ENCODE data around the gene GLTPD2.

The GLTPD2 gene

GRCh38 chr17:4789951-4790704 is 1.4 kb downstream of the GLTPD2 start:
- Histone ChIP-seq H3K27ac (ENCODE audit: insufficient read depth in 1 of 2, low read depth in 1 of 2, low read length in 2 of 2, poor library complexity in 1 of 2, severe bottlenecking in 2 of 2) (peak overlapping the region in 1 of 2 experiments; percentile 38), H3K27me3 (replicated peaks in 2 of 5; ENCODE audit: control insufficient read depth in 4 of 5, insufficient read depth in 5 of 5, low read length in 4 of 5) (peaks cover 0 to 50% (median 28%) of the 10 kb centered on the region in 5 experiments), H3K9me3 (ENCODE audit: control extremely low read depth in 1 of 5, control insufficient read depth in 4 of 5, insufficient read depth in 2 of 5, low read depth in 1 of 5, low read length in 4 of 5) (no peaks in the 10 kb centered on the region), H3K36me3 (ENCODE audit: control insufficient read depth in 4 of 4, insufficient read depth in 4 of 4, low read length in 3 of 4) (no peaks in the 10 kb centered on the region), H3K4me1 (ENCODE audit: control extremely low read depth in 1 of 4, control insufficient read depth in 4 of 4, insufficient read depth in 4 of 4, low read length in 3 of 4) (peaks cover 0 to 37% (median 29%) of the 10 kb centered on the region in 4 experiments), H3K4me3 (ENCODE audit: control insufficient read depth in 1 of 7, extremely low read depth in 1 of 7, insufficient read depth in 4 of 7, low read depth in 2 of 7, low read length in 6 of 7) (peak overlapping the region; percentile 33 to 80 (median 63))
- WGBS (ENCODE audit: insufficient coverage): under 1% methylated on average over 79 of the region's 91 CpGs
- ChIA-PET CTCF (interaction anchor here (0.8 to 5.9 kb wide), 26 partner anchors 8 to 150 kb away, joined by 3 to 40 read pairs (median 4); partner anchors contain the start of genes C17orf107, MED11, PLD2 and RNF167), POLR2A (interaction anchor here (0.6 to 2.2 kb wide), 4 partner anchors 9 to 80 kb away, joined by 3 to 6 read pairs (median 4); partner anchors contain the start of genes ARRB2 and PLD2)
- DNase-seq: peak; percentile 80 to 83 (median 81)

GRCh38 chr17:4790705-4791088 is 1.9 kb downstream of the GLTPD2 start:
- WGBS (ENCODE audit: insufficient coverage): 68% methylated on average over 3 of the region's 7 CpGs
- H3K27me3 ChIP-seq (replicated peaks in 2 of 5; ENCODE audit: control insufficient read depth in 4 of 5, insufficient read depth in 5 of 5, low read length in 4 of 5): peaks cover 0 to 45% (median 25%) of the 10 kb centered on the region in 5 experiments
- ChIA-PET POLR2A (interaction anchor here (1.3 to 2.2 kb wide), 2 partner anchors 16 to 81 kb away, joined by 3 to 6 read pairs; partner anchors contain the start of genes ARRB2 and PLD2), CTCF (interaction anchor here (0.8 to 5.9 kb wide), 18 partner anchors 9 to 109 kb away, joined by 3 to 40 read pairs (median 4); partner anchors contain the start of genes C17orf107, MED11 and PLD2)
- H3K4me1 ChIP-seq (ENCODE audit: control extremely low read depth in 1 of 4, control insufficient read depth in 4 of 4, insufficient read depth in 4 of 4, low read length in 3 of 4): peaks cover 0 to 31% (median 25%) of the 10 kb centered on the region in 4 experiments
- DNase-seq: no peak
- no peaks in the 10 kb centered on the region for H3K36me3 ChIP-seq (ENCODE audit: control insufficient read depth in 4 of 4, insufficient read depth in 4 of 4, low read length in 3 of 4)
- peak overlapping the region in 6 of 7 experiments; percentile 33 to 80 (median 68) for H3K4me3 ChIP-seq (ENCODE audit: control insufficient read depth in 1 of 7, extremely low read depth in 1 of 7, insufficient read depth in 4 of 7, low read depth in 2 of 7, low read length in 6 of 7)
- peak overlapping the region in 1 of 2 experiments; percentile 38 for H3K27ac ChIP-seq (ENCODE audit: insufficient read depth in 1 of 2, low read depth in 1 of 2, low read length in 2 of 2, poor library complexity in 1 of 2, severe bottlenecking in 2 of 2)
- H3K9me3 ChIP-seq (ENCODE audit: control extremely low read depth in 1 of 5, control insufficient read depth in 4 of 5, insufficient read depth in 2 of 5, low read depth in 1 of 5, low read length in 4 of 5): no peaks in the 10 kb centered on the region

GRCh38 chr17:4795168-4795567 is 6.4 kb downstream of the GLTPD2 start:
- H3K4me3 ChIP-seq (ENCODE audit: control insufficient read depth in 1 of 7, extremely low read depth in 1 of 7, insufficient read depth in 4 of 7, low read depth in 2 of 7, low read length in 6 of 7): no peak overlapping the region
- peaks cover 0 to 5% (median 3%) of the 10 kb centered on the region in 5 experiments for H3K27me3 ChIP-seq (replicated peaks in 2 of 5; ENCODE audit: control insufficient read depth in 4 of 5, insufficient read depth in 5 of 5, low read length in 4 of 5)
- H3K9me3 ChIP-seq (ENCODE audit: control extremely low read depth in 1 of 5, control insufficient read depth in 4 of 5, insufficient read depth in 2 of 5, low read depth in 1 of 5, low read length in 4 of 5): no peaks in the 10 kb centered on the region
- no CpG with 5 or more reads among the region's 1 CpG for WGBS (ENCODE audit: insufficient coverage)
- CTCF ChIA-PET: no interaction called here
- peaks cover 2 to 18% (median 11%) of the 10 kb centered on the region in 4 experiments for H3K4me1 ChIP-seq (ENCODE audit: control extremely low read depth in 1 of 4, control insufficient read depth in 4 of 4, insufficient read depth in 4 of 4, low read length in 3 of 4)
- POLR2A ChIA-PET: no interaction called here
- H3K27ac ChIP-seq (ENCODE audit: insufficient read depth in 1 of 2, low read depth in 1 of 2, low read length in 2 of 2, poor library complexity in 1 of 2, severe bottlenecking in 2 of 2): no peak overlapping the region
- peaks cover 2 to 21% (median 17%) of the 10 kb centered on the region in 4 experiments for H3K36me3 ChIP-seq (ENCODE audit: control insufficient read depth in 4 of 4, insufficient read depth in 4 of 4, low read length in 3 of 4)
- no peak for DNase-seq

GRCh38 chr17:4796552-4796920 is 7.8 kb downstream of the GLTPD2 start:
- no CpG with 5 or more reads among the region's 7 CpGs for WGBS (ENCODE audit: insufficient coverage)
- H3K4me1 ChIP-seq (ENCODE audit: control extremely low read depth in 1 of 4, control insufficient read depth in 4 of 4, insufficient read depth in 4 of 4, low read length in 3 of 4): peaks cover 2 to 12% (median 6%) of the 10 kb centered on the region in 4 experiments
- peak in 1 of 3 donors; percentile 13 for DNase-seq
- no peaks in the 10 kb centered on the region for H3K9me3 ChIP-seq (ENCODE audit: control extremely low read depth in 1 of 5, control insufficient read depth in 4 of 5, insufficient read depth in 2 of 5, low read depth in 1 of 5, low read length in 4 of 5)
- H3K36me3 ChIP-seq (ENCODE audit: control insufficient read depth in 4 of 4, insufficient read depth in 4 of 4, low read length in 3 of 4): peaks cover 2 to 21% (median 18%) of the 10 kb centered on the region in 4 experiments
- ChIA-PET CTCF (interaction anchor here (2.1 kb wide), 1 partner anchor 10 kb away, joined by 14 read pairs; the partner anchor contains the start of gene PLD2), POLR2A (interaction anchor here (1.0 kb wide), 1 partner anchor 10 kb away, joined by 3 read pairs; no protein-coding TSS in a partner anchor)
- peaks cover 0 to 5% (median 0%) of the 10 kb centered on the region in 5 experiments for H3K27me3 ChIP-seq (replicated peaks in 2 of 5; ENCODE audit: control insufficient read depth in 4 of 5, insufficient read depth in 5 of 5, low read length in 4 of 5)
- H3K27ac ChIP-seq (ENCODE audit: insufficient read depth in 1 of 2, low read depth in 1 of 2, low read length in 2 of 2, poor library complexity in 1 of 2, severe bottlenecking in 2 of 2): peak overlapping the region; percentile 84 to 87
- peak overlapping the region; percentile 84 to 100 (median 96) for H3K4me3 ChIP-seq (ENCODE audit: control insufficient read depth in 1 of 7, extremely low read depth in 1 of 7, insufficient read depth in 4 of 7, low read depth in 2 of 7, low read length in 6 of 7)

- H3K27me3 ChIP-seq (replicated peaks in 2 of 5; ENCODE audit: control insufficient read depth in 4 of 5, insufficient read depth in 5 of 5, low read length in 4 of 5): peaks cover 0 to 3% (median 0%) of the 10 kb centered on the region in 5 experiments
- no peak overlapping the region for H3K27ac ChIP-seq (ENCODE audit: insufficient read depth in 1 of 2, low read depth in 1 of 2, low read length in 2 of 2, poor library complexity in 1 of 2, severe bottlenecking in 2 of 2)
- no peak for DNase-seq
- H3K4me1 ChIP-seq (ENCODE audit: control extremely low read depth in 1 of 4, control insufficient read depth in 4 of 4, insufficient read depth in 4 of 4, low read length in 3 of 4): peaks cover 2 to 12% (median 6%) of the 10 kb centered on the region in 4 experiments
- no peaks in the 10 kb centered on the region for H3K9me3 ChIP-seq (ENCODE audit: control extremely low read depth in 1 of 5, control insufficient read depth in 4 of 5, insufficient read depth in 2 of 5, low read depth in 1 of 5, low read length in 4 of 5)
- ChIA-PET CTCF (interaction anchor here (0.7 to 1.1 kb wide), 3 partner anchors 10 to 81 kb away, joined by 3 to 4 read pairs (median 3); no protein-coding TSS in a partner anchor), POLR2A (no interaction called here)
- no peak overlapping the region for H3K4me3 ChIP-seq (ENCODE audit: control insufficient read depth in 1 of 7, extremely low read depth in 1 of 7, insufficient read depth in 4 of 7, low read depth in 2 of 7, low read length in 6 of 7)
- WGBS (ENCODE audit: insufficient coverage): 76% methylated on average over 8 of the region's 10 CpGs
- H3K36me3 ChIP-seq (ENCODE audit: control insufficient read depth in 4 of 4, insufficient read depth in 4 of 4, low read length in 3 of 4): peaks cover 2 to 21% (median 18%) of the 10 kb centered on the region in 4 experiments
Observed at GRCh38 chr17:4800462-4801196, 11.9 kb downstream of the GLTPD2 start.

GRCh38 chr17:4802228-4802627 is 13.5 kb downstream of the GLTPD2 start, which contains the start of gene C17orf114:
C17orf114 (minus strand) TSS chr17:4802328.
- WGBS (ENCODE audit: insufficient coverage): 90% methylated on average over 2 of the region's 9 CpGs
- Histone ChIP-seq H3K9me3 (ENCODE audit: control extremely low read depth in 1 of 5, control insufficient read depth in 4 of 5, insufficient read depth in 2 of 5, low read depth in 1 of 5, low read length in 4 of 5) (no peaks in the 10 kb centered on the region), H3K36me3 (ENCODE audit: control insufficient read depth in 4 of 4, insufficient read depth in 4 of 4, low read length in 3 of 4) (peaks cover 2 to 20% (median 18%) of the 10 kb centered on the region in 4 experiments), H3K4me3 (ENCODE audit: control insufficient read depth in 1 of 7, extremely low read depth in 1 of 7, insufficient read depth in 4 of 7, low read depth in 2 of 7, low read length in 6 of 7) (no peak within 1 kb of the TSS), H3K27me3 (replicated peaks in 2 of 5; ENCODE audit: control insufficient read depth in 4 of 5, insufficient read depth in 5 of 5, low read length in 4 of 5) (peaks cover 0 to 6% (median 3%) of the 10 kb centered on the region in 5 experiments), H3K27ac (ENCODE audit: insufficient read depth in 1 of 2, low read depth in 1 of 2, low read length in 2 of 2, poor library complexity in 1 of 2, severe bottlenecking in 2 of 2) (no peak within 1 kb of the TSS), H3K4me1 (ENCODE audit: control extremely low read depth in 1 of 4, control insufficient read depth in 4 of 4, insufficient read depth in 4 of 4, low read length in 3 of 4) (peaks cover 0 to 6% (median 5%) of the 10 kb centered on the region in 4 experiments)
- DNase-seq: no peak
- POLR2A ChIA-PET: no interaction called here
- CTCF ChIA-PET: interaction anchor here (1.9 kb wide), 1 partner anchor 12 kb away, joined by 4 read pairs; no protein-coding TSS in a partner anchor
